ENCODE data around the gene UBE2D4. TPM values are rescaled to one million over a fixed set of nuclear protein-coding genes. Genes with fewer than 3 reads are reported as not detected.

Gene UBE2D4
- total and polyA plus RNA-seq, 2 donors (not counting 1 experiment from before 2014, with no cell fraction given) = 10.2 to 21.3 TPM

- no peak overlapping the region for H3K4me2 ChIP-seq (ENCODE audit: extremely low read depth, insufficient read depth, low read length)
- no peak overlapping the region for H3K9ac ChIP-seq (ENCODE audit: insufficient read depth, low read length)
- H3K4me1 ChIP-seq (ENCODE audit: control insufficient read depth, extremely low read depth, insufficient read depth, low read length) = no peaks in the 10 kb centered on the region
- no peak overlapping the region for H3K4me3 ChIP-seq (replicated peaks in 1 of 4; ENCODE audit: control extremely low read depth in 1 of 4, insufficient read depth in 1 of 4, low read depth in 3 of 4, low read length in 4 of 4)
- no peaks in the 10 kb centered on the region for H3K9me3 ChIP-seq (ENCODE audit: control insufficient read depth, insufficient read depth, low read depth, low read length)
- H3K36me3 ChIP-seq (ENCODE audit: control insufficient read depth, insufficient read depth, low read length) = no peaks in the 10 kb centered on the region
- H3K27me3 ChIP-seq (ENCODE audit: control insufficient read depth, insufficient read depth, low read length) = no peaks in the 10 kb centered on the region
- H2AFZ ChIP-seq (ENCODE audit: low read length) = no peak overlapping the region
- DNase-seq (ENCODE audit: low read depth in 2 of 2) = no peak
- TF ChIP-seq CTCF (conservative IDR thresholded peaks at IDR 0.05 in 1 of 2, IDR thresholded peaks at IDR 0.05 in 1 of 2; ENCODE audit: low read depth in 1 of 2, low read length in 2 of 2) (no peak), EZH2 (IDR thresholded peaks at IDR 0.05; ENCODE audit: low read length, missing control alignments) (no peak)
- H4K20me1 ChIP-seq (ENCODE audit: control insufficient read depth, extremely low read depth, insufficient read depth, low read length) = no peaks in the 10 kb centered on the region
- H3K79me2 ChIP-seq (ENCODE audit: control insufficient read depth, insufficient read depth, low read length) = no peaks in the 10 kb centered on the region
- H3K27ac ChIP-seq (ENCODE audit: insufficient read depth, low read length) = no peak overlapping the region
Observed at GRCh38 chr7:43933902-43934560, 7.8 kb downstream of the UBE2D4 start.

- Histone ChIP-seq H3K27ac (ENCODE audit: insufficient read depth, low read length) (no peak overlapping the region), H3K36me3 (ENCODE audit: control insufficient read depth, insufficient read depth, low read length) (no peaks in the 10 kb centered on the region), H2AFZ (ENCODE audit: low read length) (no peak overlapping the region), H3K79me2 (ENCODE audit: control insufficient read depth, insufficient read depth, low read length) (no peaks in the 10 kb centered on the region), H4K20me1 (ENCODE audit: control insufficient read depth, extremely low read depth, insufficient read depth, low read length) (no peaks in the 10 kb centered on the region), H3K9ac (ENCODE audit: insufficient read depth, low read length) (no peak overlapping the region), H3K27me3 (ENCODE audit: control insufficient read depth, insufficient read depth, low read length) (no peaks in the 10 kb centered on the region), H3K4me2 (ENCODE audit: extremely low read depth, insufficient read depth, low read length) (no peak overlapping the region), H3K9me3 (ENCODE audit: control insufficient read depth, insufficient read depth, low read depth, low read length) (no peaks in the 10 kb centered on the region), H3K4me3 (replicated peaks in 1 of 4; ENCODE audit: control extremely low read depth in 1 of 4, insufficient read depth in 1 of 4, low read depth in 3 of 4, low read length in 4 of 4) (no peak overlapping the region), H3K4me1 (ENCODE audit: control insufficient read depth, extremely low read depth, insufficient read depth, low read length) (no peaks in the 10 kb centered on the region)
- no peak for DNase-seq (ENCODE audit: low read depth in 2 of 2)
- TF ChIP-seq CTCF (conservative IDR thresholded peaks at IDR 0.05 in 1 of 2, IDR thresholded peaks at IDR 0.05 in 1 of 2; ENCODE audit: low read depth in 1 of 2, low read length in 2 of 2) = no peak
- no peak for TF ChIP-seq EZH2 (IDR thresholded peaks at IDR 0.05; ENCODE audit: low read length, missing control alignments)
Observed at GRCh38 chr7:43937444-43937843, 11.2 kb downstream of the UBE2D4 start.

GRCh38 chr7:43938892-43939482 is 12.8 kb downstream of the UBE2D4 start:
- no peaks in the 10 kb centered on the region for H4K20me1 ChIP-seq (ENCODE audit: control insufficient read depth, extremely low read depth, insufficient read depth, low read length)
- no peaks in the 10 kb centered on the region for H3K4me1 ChIP-seq (ENCODE audit: control insufficient read depth, extremely low read depth, insufficient read depth, low read length)
- H3K9ac ChIP-seq (ENCODE audit: insufficient read depth, low read length) = no peak overlapping the region
- H3K27me3 ChIP-seq (ENCODE audit: control insufficient read depth, insufficient read depth, low read length) = no peaks in the 10 kb centered on the region
- no peaks in the 10 kb centered on the region for H3K79me2 ChIP-seq (ENCODE audit: control insufficient read depth, insufficient read depth, low read length)
- H3K4me3 ChIP-seq (replicated peaks in 1 of 4; ENCODE audit: control extremely low read depth in 1 of 4, insufficient read depth in 1 of 4, low read depth in 3 of 4, low read length in 4 of 4) = no peak overlapping the region
- H3K9me3 ChIP-seq (ENCODE audit: control insufficient read depth, insufficient read depth, low read depth, low read length) = no peaks in the 10 kb centered on the region
- H2AFZ ChIP-seq (ENCODE audit: low read length) = no peak overlapping the region
- no peak overlapping the region for H3K4me2 ChIP-seq (ENCODE audit: extremely low read depth, insufficient read depth, low read length)
- H3K36me3 ChIP-seq (ENCODE audit: control insufficient read depth, insufficient read depth, low read length) = no peaks in the 10 kb centered on the region
- no peak for DNase-seq (ENCODE audit: low read depth in 2 of 2)
- H3K27ac ChIP-seq (ENCODE audit: insufficient read depth, low read length) = no peak overlapping the region
- TF ChIP-seq EZH2 (IDR thresholded peaks at IDR 0.05; ENCODE audit: low read length, missing control alignments) (no peak), CTCF (conservative IDR thresholded peaks at IDR 0.05 in 1 of 2, IDR thresholded peaks at IDR 0.05 in 1 of 2; ENCODE audit: low read depth in 1 of 2, low read length in 2 of 2) (no peak)
